GM12801 (cell line): ENCODE measurements around the gene ILKAP.

Experiments used
- TF ChIP-seq, protein P1 (sequence below): IDR thresholded peaks from one replicate; pipeline ENCODE4 v1.5.1; 2011; ENCODE audit warnings: control low read depth; ENCODE audit not compliant: insufficient read length; ENCODE audit errors: extremely low read depth

ILKAP gene

DNA sequence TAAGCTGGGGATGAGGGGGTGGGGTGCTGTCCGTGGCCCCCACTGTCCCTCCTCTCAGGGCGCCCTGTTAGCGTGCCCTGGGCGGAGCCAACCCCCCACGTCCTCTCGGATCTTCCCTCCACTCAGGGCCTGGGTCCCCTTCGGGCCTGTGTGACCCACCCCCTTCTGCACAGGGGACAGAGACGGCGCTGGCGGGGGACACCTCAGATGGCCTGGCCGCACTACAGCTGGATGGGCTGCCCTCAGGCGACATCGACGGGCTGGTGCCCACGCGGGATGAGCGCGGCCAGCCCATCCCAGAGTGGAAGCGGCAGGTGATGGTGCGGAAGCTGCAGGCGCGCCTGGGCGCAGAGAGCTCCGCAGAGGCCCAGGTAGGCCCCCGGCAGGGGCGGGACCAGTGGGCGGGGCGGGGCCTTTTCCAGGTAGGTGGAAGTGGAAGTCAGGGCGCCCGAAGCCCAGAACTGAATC is 74.9 kb downstream of the ILKAP start:
- TF ChIP-seq, protein P1, sequence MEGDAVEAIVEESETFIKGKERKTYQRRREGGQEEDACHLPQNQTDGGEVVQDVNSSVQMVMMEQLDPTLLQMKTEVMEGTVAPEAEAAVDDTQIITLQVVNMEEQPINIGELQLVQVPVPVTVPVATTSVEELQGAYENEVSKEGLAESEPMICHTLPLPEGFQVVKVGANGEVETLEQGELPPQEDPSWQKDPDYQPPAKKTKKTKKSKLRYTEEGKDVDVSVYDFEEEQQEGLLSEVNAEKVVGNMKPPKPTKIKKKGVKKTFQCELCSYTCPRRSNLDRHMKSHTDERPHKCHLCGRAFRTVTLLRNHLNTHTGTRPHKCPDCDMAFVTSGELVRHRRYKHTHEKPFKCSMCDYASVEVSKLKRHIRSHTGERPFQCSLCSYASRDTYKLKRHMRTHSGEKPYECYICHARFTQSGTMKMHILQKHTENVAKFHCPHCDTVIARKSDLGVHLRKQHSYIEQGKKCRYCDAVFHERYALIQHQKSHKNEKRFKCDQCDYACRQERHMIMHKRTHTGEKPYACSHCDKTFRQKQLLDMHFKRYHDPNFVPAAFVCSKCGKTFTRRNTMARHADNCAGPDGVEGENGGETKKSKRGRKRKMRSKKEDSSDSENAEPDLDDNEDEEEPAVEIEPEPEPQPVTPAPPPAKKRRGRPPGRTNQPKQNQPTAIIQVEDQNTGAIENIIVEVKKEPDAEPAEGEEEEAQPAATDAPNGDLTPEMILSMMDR = no peak

GRCh38 chr2:238128061-238128440 is 75.4 kb downstream of the ILKAP start:
- TF ChIP-seq, protein P1 = no peak

DNA sequence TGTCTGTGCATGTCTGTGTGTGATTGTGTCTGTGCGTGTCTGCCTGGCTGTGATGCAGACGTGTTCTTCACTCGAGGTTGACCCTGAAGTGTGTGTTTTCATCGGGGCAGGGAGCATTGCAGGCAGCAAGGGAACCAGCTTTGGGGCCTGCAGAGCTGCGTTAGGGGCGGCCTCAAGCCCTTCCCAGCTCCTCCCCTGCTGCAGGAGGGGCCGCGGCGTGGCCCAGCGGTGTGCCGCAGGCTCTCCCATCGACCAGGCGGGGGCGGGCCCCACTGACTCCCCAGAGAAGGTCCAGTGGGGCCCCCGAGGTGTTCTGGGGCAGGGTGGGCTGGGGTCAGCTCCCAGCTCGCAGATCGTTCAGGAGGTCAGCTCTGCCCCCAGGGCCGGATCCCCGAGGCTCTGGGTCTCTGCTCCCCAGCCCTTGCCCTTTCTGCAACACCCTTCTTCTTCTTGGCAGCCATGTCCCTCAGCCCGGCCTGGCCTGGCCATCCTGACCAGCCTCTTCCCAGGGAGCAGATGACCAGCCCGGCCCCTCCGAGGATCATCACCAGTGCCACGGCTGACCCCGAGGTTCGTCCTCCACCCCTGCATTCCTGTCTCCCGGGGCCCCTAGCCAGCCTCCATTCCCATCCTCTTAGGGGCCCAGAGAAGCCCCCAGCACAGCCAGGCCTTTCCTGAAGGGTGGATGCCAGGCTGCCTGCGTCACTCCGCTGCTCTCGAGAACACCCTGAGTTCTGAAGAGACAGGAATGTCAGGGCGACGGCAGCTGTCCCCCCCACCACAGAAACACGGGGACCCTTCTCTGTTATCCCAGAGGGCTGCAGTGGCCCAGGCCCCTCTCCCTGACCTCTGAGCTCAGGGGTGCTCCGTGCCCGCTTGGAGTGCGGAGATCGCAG is 76.1 kb downstream of the ILKAP start:
- TF ChIP-seq, protein P1 = no peak

- TF ChIP-seq, protein P1 = no peak
Measured at GRCh38 chr2:238126775-238127164, 76.7 kb downstream of the ILKAP start.

DNA sequence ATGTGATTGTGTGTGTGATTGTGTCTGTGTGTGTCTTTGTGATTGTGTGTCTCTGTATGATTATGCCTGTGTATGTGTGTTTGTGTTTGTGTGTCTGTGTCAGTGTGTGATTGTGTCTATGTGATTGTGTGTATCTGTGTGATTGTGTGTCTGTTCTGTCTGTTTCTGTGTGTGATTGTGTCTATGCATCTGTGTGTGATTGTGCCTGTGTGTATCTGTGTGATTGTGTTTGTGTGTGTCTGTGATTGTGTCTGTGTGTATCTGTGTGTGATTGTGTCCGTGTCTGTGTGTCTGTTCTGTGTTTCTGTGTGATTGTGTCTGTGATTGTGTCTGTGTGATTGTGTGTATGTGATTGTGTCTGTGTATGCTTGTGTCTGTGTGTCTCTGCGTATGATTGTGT is 77.2 kb downstream of the ILKAP start:
- TF ChIP-seq, protein P1 = no peak

DNA sequence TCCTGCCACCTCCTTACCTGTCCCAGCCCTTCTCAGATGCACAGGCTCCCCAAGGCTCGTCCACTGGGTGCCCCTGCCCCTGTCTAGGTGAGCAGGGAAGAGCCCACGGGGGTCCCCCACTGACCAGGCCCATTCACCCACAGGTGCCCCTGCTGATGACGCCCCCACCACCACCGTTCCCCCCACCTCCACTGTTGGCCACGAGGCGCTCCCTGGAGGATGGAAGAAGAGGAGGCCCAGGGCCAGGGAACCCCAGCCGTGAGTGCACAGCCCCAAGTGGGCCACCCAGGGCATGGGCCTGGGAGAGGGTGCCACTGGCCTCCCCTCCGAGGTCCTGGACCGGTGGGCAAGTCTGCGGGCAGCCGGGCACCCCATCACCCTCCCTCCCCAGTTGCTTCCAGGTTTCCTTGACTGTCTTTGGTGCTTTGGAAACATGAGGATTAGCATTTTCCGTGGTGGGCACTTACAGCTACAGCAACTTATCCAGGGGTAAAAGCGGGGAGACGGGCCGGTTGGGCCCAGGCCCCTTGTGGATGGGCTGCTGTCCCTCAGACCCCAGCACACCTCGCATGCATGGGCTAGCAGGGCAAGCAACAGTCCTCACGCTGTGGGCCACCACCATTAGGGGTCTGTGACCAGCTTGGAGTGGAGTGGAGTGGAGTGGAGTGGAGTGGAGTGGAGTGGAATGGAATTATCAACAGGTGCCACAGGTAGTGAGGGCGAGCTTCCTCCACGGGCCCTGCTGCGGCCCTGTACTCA is 78.2 kb downstream of the ILKAP start:
- TF ChIP-seq, protein P1 = no peak

- TF ChIP-seq, protein P1 = no peak
Measured at GRCh38 chr2:238124488-238125126, 78.9 kb downstream of the ILKAP start.
